Measurements from ENCODE around the gene CDADC1.
"Not testable (repeated sequence)": the region's sequence is repeated elsewhere in the genome, so short reads cannot be mapped to it uniquely, and the experiment has no call there.

The CDADC1 gene

GRCh38 chr13:49311816-49312215, 64.1 kb downstream of the CDADC1 start:
- Mint-ChIP-seq H3K9me3 (no peaks in the 10 kb centered on the region), H3K27me3 (no peaks in the 10 kb centered on the region), H3K4me1 (peaks cover 10% of the 10 kb centered on the region), H3K4me3 (no peak overlapping the region), H3K27ac (no peak overlapping the region)
- ATAC-seq (no peak), DNase-seq (no peak)

GRCh38 chr13:49314344-49314882, 66.7 kb downstream of the CDADC1 start:
- DNase-seq (no peak), ATAC-seq (no peak)
- H3K4me3 Mint-ChIP-seq: no peak overlapping the region
- no peaks in the 10 kb centered on the region for H3K27me3 Mint-ChIP-seq
- no peaks in the 10 kb centered on the region for H3K9me3 Mint-ChIP-seq
- no peak overlapping the region for H3K27ac Mint-ChIP-seq
- H3K4me1 Mint-ChIP-seq: peaks cover 10% of the 10 kb centered on the region

GRCh38 chr13:49315036-49315565, 67.4 kb downstream of the CDADC1 start:
- H3K9me3 Mint-ChIP-seq: no peaks in the 10 kb centered on the region
- no peak for ATAC-seq
- H3K4me3 Mint-ChIP-seq: no peak overlapping the region
- peaks cover 10% of the 10 kb centered on the region for H3K4me1 Mint-ChIP-seq
- DNase-seq: no peak
- no peak overlapping the region for H3K27ac Mint-ChIP-seq
- H3K27me3 Mint-ChIP-seq: no peaks in the 10 kb centered on the region

GRCh38 chr13:49315756-49316482, 68.2 kb downstream of the CDADC1 start:
- H3K4me1 Mint-ChIP-seq: peaks cover 17% of the 10 kb centered on the region
- no peaks in the 10 kb centered on the region for H3K27me3 Mint-ChIP-seq
- ATAC-seq: no peak
- H3K27ac Mint-ChIP-seq: no peak overlapping the region
- H3K9me3 Mint-ChIP-seq: no peaks in the 10 kb centered on the region
- DNase-seq: no peak
- H3K4me3 Mint-ChIP-seq: no peak overlapping the region

GRCh38 chr13:49319551-49319950, 71.8 kb downstream of the CDADC1 start:
- H3K4me3 Mint-ChIP-seq: no peak overlapping the region
- ATAC-seq (no peak), DNase-seq (no peak)
- H3K27ac Mint-ChIP-seq: no peak overlapping the region
- peaks cover 14% of the 10 kb centered on the region for H3K4me1 Mint-ChIP-seq
- H3K27me3 Mint-ChIP-seq: no peaks in the 10 kb centered on the region
- H3K9me3 Mint-ChIP-seq: no peaks in the 10 kb centered on the region

- ATAC-seq (no peak), DNase-seq (no peak)
- Mint-ChIP-seq H3K9me3 (no peaks in the 10 kb centered on the region), H3K27ac (no peak overlapping the region), H3K4me1 (peaks cover 14% of the 10 kb centered on the region), H3K27me3 (no peaks in the 10 kb centered on the region), H3K4me3 (no peak overlapping the region)
Measured at GRCh38 chr13:49319951-49320350, 72.2 kb downstream of the CDADC1 start.

- peaks cover 14% of the 10 kb centered on the region for H3K4me1 Mint-ChIP-seq
- peak overlapping the region in 1 of 2 donors; percentile 62 for H3K27ac Mint-ChIP-seq
- no peak for DNase-seq
- no peak overlapping the region for H3K4me3 Mint-ChIP-seq
- H3K9me3 Mint-ChIP-seq: no peaks in the 10 kb centered on the region
- no peaks in the 10 kb centered on the region for H3K27me3 Mint-ChIP-seq
- no peak for ATAC-seq
Measured at GRCh38 chr13:49320975-49321374, 73.2 kb downstream of the CDADC1 start.

- peaks cover 14% of the 10 kb centered on the region for H3K4me1 Mint-ChIP-seq
- DNase-seq (no peak), ATAC-seq (no peak)
- H3K27ac Mint-ChIP-seq: no peak overlapping the region
- no peaks in the 10 kb centered on the region for H3K9me3 Mint-ChIP-seq
- H3K27me3 Mint-ChIP-seq: no peaks in the 10 kb centered on the region
- H3K4me3 Mint-ChIP-seq: no peak overlapping the region
Measured at GRCh38 chr13:49322702-49323101, 75.0 kb downstream of the CDADC1 start.

- Mint-ChIP-seq H3K27ac (no peak overlapping the region), H3K27me3 (no peaks in the 10 kb centered on the region), H3K9me3 (no peaks in the 10 kb centered on the region), H3K4me1 (peaks cover 14% of the 10 kb centered on the region), H3K4me3 (no peak overlapping the region)
- DNase-seq: no peak
- ATAC-seq: no peak
Measured at GRCh38 chr13:49323344-49323743, 75.6 kb downstream of the CDADC1 start.

GRCh38 chr13:49326222-49326917, 78.6 kb downstream of the CDADC1 start:
- no peak overlapping the region for H3K27ac Mint-ChIP-seq
- ATAC-seq (no peak), DNase-seq (no peak)
- H3K4me3 Mint-ChIP-seq: no peak overlapping the region
- H3K4me1 Mint-ChIP-seq: peaks cover 2% of the 10 kb centered on the region
- H3K27me3 Mint-ChIP-seq: no peaks in the 10 kb centered on the region
- H3K9me3 Mint-ChIP-seq: no peaks in the 10 kb centered on the region

- H3K9me3 Mint-ChIP-seq, ATAC-seq, DNase-seq, H3K27me3 Mint-ChIP-seq, H3K27ac Mint-ChIP-seq, H3K4me3 Mint-ChIP-seq, H3K4me1 Mint-ChIP-seq: not testable (repeated sequence)
Measured at GRCh38 chr13:49327145-49327544, 79.4 kb downstream of the CDADC1 start.

GRCh38 chr13:49329831-49330545, 82.3 kb downstream of the CDADC1 start:
- H3K27ac Mint-ChIP-seq: no peak overlapping the region
- DNase-seq (no peak), ATAC-seq (no peak)
- H3K27me3 Mint-ChIP-seq: no peaks in the 10 kb centered on the region
- H3K4me3 Mint-ChIP-seq: no peak overlapping the region
- H3K9me3 Mint-ChIP-seq: no peaks in the 10 kb centered on the region
- no peaks in the 10 kb centered on the region for H3K4me1 Mint-ChIP-seq

GRCh38 chr13:49330546-49330864, 82.8 kb downstream of the CDADC1 start:
- Mint-ChIP-seq H3K9me3 (no peaks in the 10 kb centered on the region), H3K27ac (no peak overlapping the region), H3K4me3 (no peak overlapping the region), H3K27me3 (no peaks in the 10 kb centered on the region), H3K4me1 (no peaks in the 10 kb centered on the region)
- ATAC-seq: no peak
- DNase-seq: no peak

- Mint-ChIP-seq H3K4me1 (no peaks in the 10 kb centered on the region), H3K27me3 (no peaks in the 10 kb centered on the region), H3K27ac (no peak overlapping the region), H3K4me3 (no peak overlapping the region), H3K9me3 (no peaks in the 10 kb centered on the region)
- ATAC-seq: no peak
- DNase-seq: no peak
Measured at GRCh38 chr13:49336655-49337054, 88.9 kb downstream of the CDADC1 start.

GRCh38 chr13:49340161-49340560, 92.4 kb downstream of the CDADC1 start:
- H3K9me3 Mint-ChIP-seq: no peaks in the 10 kb centered on the region

GRCh38 chr13:49341517-49341916, 93.8 kb downstream of the CDADC1 start:
- Mint-ChIP-seq H3K27ac (no peak overlapping the region), H3K4me3 (no peak overlapping the region), H3K4me1 (peaks cover 9% of the 10 kb centered on the region), H3K27me3 (no peaks in the 10 kb centered on the region), H3K9me3 (no peaks in the 10 kb centered on the region)
- DNase-seq: no peak
- ATAC-seq: no peak

More at GRCh38 chr13:49340161-49340560, 92.4 kb downstream of the CDADC1 start:
- H3K4me3 Mint-ChIP-seq: no peak overlapping the region
- no peaks in the 10 kb centered on the region for H3K27me3 Mint-ChIP-seq
- DNase-seq (no peak), ATAC-seq (no peak)
- peaks cover 9% of the 10 kb centered on the region for H3K4me1 Mint-ChIP-seq
- H3K27ac Mint-ChIP-seq: no peak overlapping the region
